HG02623 (cell line): Measurements from ENCODE around the gene TIMM50.
"Not testable (repeated sequence)": the region's sequence is repeated elsewhere in the genome, so short reads cannot be mapped to it uniquely, and the experiment has no call there.

ENCODE experiments used
- ATAC-seq: cut with Tn5 transposase; IDR thresholded peaks from one replicate; pipeline ENCODE4 v1.9.1; 2021; ENCODE audit warnings: moderate library complexity; ENCODE audit not compliant: unreplicated experiment

TIMM50 gene

GRCh38 chr19:39480337-39481228 lies at the start of gene TIMM50:
Gene TIMM50, plus strand, starts transcription at chr19:39480838. Its CDS starts 16 bp downstream, at chr19:39480854.
- peak; percentile 79 for ATAC-seq

GRCh38 chr19:39432677-39433025 lies 48.0 kb upstream of the TIMM50 start:
- no peak for ATAC-seq

DNA sequence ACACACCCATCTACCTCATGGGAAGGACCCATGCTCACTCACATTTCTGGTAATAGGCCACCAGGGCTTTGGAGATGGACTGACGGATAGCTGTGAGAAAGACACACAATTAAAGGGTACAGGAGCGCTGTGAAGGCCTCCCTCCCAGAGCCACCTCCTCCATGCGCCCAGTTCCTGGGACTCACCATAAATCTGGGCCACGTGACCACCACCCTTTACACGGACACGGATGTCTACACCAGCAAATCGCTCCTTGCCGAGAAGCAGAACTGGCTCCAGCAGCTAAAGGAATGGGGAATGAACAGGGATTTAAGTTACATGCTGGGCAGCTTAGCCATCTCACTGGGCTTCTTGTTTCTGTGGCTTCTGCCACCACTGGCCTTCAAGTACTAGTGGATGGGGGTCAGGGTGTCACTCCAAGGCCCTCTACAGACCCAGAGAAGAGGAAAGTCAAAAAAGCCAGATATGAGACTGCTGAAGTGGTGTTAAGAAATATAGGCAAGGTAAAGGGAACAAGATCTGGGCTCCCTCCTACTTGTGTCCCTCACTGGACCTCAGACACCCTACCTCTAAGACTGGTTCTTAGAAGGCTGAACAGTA lies 47.1 kb upstream of the TIMM50 start:
- ATAC-seq = no peak

- no peak for ATAC-seq
Measured at GRCh38 chr19:39434123-39435076, 46.2 kb upstream of the TIMM50 start.

DNA sequence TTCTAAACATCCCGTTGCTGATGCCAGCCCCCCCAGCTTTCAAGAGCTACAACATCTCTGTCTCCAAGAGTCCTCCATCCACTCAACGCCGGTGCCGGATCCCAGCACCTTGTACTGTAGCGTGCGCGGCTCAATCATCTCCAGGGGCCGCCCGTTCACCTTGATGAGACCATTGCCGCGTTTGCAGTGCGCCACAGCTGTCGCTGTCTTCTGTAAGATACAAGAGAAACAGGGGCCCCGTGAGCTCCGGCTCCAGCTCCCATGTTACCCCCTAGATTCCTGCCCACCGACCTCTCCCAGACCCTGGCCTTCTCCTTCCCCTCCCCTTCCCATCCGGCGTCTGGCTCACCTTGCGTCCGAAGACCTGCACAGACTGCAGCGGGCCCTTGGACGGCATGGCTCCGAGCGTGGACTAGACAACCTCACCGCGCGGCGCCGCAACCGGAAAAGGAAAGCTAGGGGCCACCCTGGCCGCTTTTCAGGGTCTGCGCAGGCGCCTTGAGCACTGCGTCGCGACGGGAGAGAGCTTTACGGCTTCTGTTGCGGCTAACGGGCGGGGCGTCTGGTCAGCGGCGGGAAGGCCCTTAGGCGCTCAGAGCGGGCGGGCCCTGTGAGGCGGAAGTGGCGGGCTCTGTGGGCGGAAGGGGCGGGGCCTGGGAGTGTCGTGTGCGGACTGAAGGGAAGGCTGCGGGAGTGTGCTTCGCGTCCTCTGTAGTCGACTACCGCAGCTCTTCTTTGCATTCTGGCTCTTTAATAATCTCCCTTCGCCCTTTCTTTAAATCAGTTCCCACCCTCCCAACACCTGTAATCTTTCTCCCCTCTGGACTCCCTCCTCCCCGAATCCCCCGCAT lies 44.9 kb upstream of the TIMM50 start, which contains the start of gene RPS16:
Gene RPS16, minus strand, starts transcription at position 451 of the 851 bp plus-strand sequence. Its CDS starts 54 bp downstream, at position 397.
- ATAC-seq = peak; percentile 84

DNA sequence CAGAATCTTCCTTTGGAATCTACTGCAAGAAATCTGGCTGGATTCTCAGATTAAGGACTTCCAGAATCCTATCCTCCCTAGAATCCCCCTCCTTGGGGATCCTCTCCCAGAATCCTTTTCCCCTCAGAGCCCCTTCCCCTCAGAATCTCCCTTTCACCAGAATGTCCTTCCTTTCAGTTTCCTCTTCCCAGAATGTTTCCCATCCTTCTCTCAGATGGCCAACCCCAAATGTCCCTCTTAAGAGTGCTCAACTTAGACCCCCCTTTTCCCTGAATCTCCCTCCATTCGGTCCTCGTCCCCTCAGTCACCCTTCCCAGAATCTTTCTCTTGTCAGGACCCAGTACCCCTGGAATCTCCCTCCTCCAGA lies 44.3 kb upstream of the TIMM50 start:
- ATAC-seq = no peak

DNA sequence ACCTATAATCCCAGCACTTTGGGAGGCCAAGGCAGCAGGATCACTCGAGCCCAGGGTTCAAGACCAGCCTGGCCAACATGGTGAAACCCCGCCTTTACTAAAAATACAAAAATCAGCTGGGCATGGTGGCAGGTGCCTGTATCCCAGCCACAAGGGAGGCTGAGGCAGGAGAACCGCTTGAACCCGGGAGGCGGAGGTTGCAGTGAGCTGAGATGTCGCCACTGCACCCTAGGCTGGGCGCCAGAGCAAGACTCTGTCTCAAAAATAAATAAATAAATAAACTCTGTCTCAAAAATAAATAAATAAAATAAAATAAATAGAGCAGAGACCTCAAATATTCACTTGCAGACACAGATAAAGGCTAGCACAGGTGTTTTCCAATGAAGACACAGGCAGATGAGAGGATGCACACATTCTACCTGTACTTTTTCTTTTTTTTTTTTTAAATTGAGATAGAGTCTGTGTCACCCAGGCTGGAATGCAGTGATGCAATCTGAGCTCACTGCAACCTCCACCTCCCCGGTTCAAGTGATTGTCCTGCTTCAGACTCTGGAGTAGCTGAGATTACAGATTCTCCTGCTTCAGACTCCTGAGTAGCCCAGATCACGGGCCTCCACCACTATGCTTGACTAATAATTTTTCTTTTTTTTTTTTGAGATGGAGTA lies 42.2 kb upstream of the TIMM50 start:
- ATAC-seq = no peak

- no peak for ATAC-seq
Measured at GRCh38 chr19:39444598-39445195, 35.9 kb upstream of the TIMM50 start.

DNA sequence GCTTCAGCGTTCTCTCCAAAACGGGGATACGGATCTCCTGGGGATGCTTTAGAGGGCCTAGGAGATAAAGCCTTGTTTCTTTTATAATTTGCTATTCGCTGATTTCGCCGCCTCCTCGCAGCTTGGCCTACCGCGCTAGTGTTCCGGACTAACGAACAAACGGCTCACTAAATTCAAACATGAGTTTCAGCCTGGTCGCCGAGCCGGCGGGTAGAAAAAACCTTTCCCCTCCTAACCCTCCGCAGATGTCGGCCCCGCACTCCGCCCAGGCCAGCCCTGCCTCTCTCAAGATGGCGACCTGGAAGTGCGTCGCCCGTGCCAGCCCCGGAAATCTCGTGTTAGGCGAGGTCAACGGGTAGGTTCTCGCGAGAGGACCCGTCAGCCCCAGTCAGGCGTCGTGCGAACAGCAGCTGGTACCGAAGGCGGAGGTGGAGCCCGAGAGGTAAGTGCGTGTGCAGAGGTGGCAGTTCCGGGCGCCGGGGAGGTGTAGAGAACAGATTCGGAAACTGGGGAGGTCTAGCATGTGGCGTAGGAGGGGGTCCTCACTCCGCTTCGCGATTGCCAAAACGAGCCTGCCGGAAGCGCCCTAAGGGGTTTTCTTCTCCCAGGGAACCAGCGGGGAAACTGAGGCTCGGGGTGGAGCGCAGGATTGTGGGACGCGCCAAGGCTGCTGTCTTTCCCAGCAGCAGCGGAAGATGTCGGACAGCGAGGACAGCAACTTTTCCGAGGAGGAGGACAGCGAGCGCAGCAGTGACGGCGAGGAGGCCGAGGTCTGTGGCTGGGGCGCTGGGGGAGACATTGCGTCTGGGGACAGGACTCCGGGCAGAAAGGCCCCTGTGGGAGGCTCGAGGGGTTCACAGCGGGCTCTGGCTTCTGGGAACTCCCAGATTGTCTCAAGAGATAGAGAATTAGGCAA lies 35.2 kb upstream of the TIMM50 start, which contains the start of gene SUPT5H:
Gene SUPT5H, plus strand, starts transcription at position 387 of the 916 bp plus-strand sequence. Its CDS starts 309 bp downstream, at position 696.
- ATAC-seq = peak; percentile 83

DNA sequence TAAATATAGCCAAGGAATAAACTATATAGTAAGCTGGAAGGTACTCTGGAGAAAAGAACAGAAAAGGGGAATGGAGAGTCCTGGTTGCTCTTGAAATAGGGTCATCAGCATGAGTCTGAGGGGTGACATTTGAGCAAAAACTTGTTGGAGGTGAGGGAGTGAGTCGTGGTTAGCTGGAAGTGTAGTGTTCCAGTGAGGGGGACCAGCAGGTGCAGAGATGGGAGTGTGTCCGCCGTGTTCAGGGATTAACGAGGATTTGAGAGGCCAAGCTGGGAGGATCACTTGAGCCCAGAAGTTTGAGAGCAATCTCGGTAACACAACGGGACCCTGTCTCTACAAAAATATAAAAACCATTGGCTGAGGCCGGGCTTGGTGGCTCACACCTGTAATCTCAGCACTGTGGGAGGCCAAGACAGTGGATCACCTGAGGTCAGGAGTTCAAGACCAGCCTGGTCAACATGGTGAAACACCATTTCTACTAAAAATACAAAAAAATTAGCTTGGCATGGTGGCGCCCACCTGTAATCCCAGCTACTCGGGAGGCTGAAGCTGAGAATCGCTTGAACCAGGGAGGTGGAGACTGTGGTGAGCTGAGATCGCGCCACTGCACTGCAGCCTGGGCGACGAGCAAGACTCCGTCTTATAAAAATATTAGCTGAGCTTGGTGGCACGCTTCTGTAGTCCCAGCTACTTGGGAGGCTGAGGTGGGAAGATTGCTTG lies 34.1 kb upstream of the TIMM50 start:
- ATAC-seq = no peak

DNA sequence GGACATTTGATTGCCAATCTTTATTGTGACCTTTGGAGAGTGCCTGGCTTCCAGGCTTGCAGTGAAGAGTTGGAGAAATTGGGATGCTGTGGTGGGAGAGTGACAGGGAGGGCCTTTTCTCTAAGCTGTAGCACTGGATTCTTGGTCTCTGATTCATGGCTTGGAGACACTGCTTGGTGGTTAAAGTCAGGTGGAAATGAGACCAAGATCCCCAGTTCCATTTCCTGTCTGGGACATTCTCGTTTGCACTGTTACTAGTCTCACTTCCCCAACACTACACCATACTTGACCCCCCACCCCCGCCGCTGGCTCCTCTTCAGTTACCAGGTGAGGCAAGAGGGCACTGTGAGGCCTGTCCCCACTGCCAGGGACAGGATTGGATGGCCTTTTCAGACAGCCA lies 32.4 kb upstream of the TIMM50 start:
- no peak for ATAC-seq

- ATAC-seq = no peak
Measured at GRCh38 chr19:39449116-39449797, 31.4 kb upstream of the TIMM50 start.

- not testable (repeated sequence) for ATAC-seq
Measured at GRCh38 chr19:39451257-39451656, 29.4 kb upstream of the TIMM50 start.

- no peak for ATAC-seq
Measured at GRCh38 chr19:39463403-39463802, 17.2 kb upstream of the TIMM50 start.

GRCh38 chr19:39465956-39466747 lies 14.5 kb upstream of the TIMM50 start:
- ATAC-seq = no peak

DNA sequence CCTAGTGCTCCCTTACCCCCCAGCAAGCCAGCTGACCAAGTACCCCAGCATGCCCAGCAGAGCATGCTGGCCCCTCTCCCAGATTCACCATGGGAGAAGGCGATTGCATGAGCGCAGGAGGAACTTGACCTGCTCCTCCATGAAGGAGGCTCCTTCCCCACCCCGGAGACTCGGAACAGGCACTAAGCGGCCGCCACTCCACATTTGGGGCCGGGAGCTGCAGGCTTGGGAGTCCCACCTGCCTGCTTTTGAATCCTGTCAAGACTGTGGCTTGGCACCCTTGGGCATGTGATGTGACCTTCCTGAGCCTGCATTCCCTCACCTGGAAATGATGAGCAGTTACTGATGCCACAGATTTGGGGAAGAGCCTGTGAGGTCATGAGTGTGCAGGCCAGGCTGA lies 12.7 kb upstream of the TIMM50 start:
- ATAC-seq = no peak
